ACC112 (cell line): Measurements from ENCODE around the gene SHOC2.

Experiments
- H2AFZ ChIP-seq: fragments of 200-600 bp; sonication (generic); one replicate; pipeline ENCODE4 v1.6.0; 2017; ENCODE audit warnings: antibody characterized with exemption, low read length; ENCODE audit not compliant: unreplicated experiment
- H3K27ac ChIP-seq: fragments of 200-600 bp; sonication (generic); 2 replicates; pipeline ENCODE4 v1.5.1; 2014; ENCODE audit warnings: low read depth, mild to moderate bottlenecking, antibody characterized with exemption, low read length, moderate library complexity
- H3K27me3 ChIP-seq: fragments of 200-600 bp; sonication (generic); 2 replicates; pipeline ENCODE4 v1.6.1; 2014; ENCODE audit warnings: mild to moderate bottlenecking, antibody characterized with exemption, low read length, moderate library complexity, mixed read lengths; ENCODE audit not compliant: insufficient read depth
- H3K36me3 ChIP-seq: fragments of 200-600 bp; sonication (generic); 2 replicates; pipeline ENCODE4 v1.6.1; 2016; ENCODE audit warnings: mild to moderate bottlenecking, antibody characterized with exemption, low read length, moderate library complexity, mixed read lengths; ENCODE audit not compliant: insufficient read depth
- H3K4me1 ChIP-seq: fragments of 200-600 bp; sonication (generic); one replicate; pipeline ENCODE4 v1.6.1; 2016; ENCODE audit warnings: low read length, mixed read lengths; ENCODE audit not compliant: insufficient read depth, unreplicated experiment, control insufficient read depth
- H3K4me3 ChIP-seq: fragments of 200-600 bp; sonication (generic); 2 replicates; pipeline ENCODE4 v1.5.1; 2014; ENCODE audit warnings: mild to moderate bottlenecking, low read depth, low read length
- H3K79me2 ChIP-seq: fragments of 200-600 bp; sonication (generic); one replicate; pipeline ENCODE4 v1.6.0; 2016; ENCODE audit warnings: low read length; ENCODE audit not compliant: control insufficient read depth, unreplicated experiment, insufficient read depth

Gene SHOC2

DNA sequence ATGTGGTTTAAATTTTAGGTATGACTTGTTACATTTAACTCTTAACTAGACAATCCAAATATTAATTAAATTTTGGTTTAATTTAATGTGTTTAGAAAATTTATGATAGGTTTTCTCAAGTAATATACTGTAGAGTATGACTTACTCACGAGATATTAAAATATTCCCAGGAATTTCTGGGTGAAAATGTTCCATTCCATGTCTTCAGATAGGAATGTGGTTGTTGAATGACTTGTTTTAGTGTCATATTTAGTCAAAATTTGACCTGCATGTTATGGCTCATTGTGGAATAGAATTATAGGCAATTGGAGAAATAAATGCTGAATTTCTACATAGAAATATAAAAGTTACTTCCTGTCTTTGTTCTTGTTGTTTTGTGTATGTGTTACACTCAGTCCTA is 46.7 kb downstream of the SHOC2 start:
- no peak overlapping the region for H2AFZ ChIP-seq
- H3K4me3 ChIP-seq = no peak overlapping the region

DNA sequence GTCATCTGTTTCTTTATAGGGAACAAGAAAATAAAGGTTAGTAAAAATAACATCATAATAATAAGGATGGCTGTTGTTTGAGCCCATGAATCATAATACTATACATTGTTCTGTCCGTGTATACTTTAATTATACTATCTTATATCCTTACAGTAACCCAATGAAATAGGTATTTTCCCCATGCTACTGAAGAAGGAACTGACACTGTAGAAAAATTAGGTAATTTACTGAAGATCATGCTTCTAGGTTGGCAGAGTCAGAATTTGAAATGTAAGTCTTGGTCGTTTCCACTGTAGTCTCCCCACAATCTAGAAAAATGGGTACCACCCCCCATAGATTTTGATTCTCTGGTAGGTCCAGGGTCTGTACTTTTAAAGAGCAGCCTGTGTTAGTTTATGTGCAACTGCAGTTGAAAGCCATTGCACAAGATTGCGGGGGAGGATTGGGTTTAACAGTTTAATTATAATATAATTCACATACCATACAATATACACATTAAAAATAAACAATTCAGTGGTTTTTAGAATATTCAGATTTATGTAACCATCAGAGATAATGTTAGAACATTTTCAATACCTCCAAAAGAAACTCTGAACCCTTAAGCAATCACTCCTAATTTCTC is 47.7 kb downstream of the SHOC2 start:
- Histone ChIP-seq H3K27me3 (no peaks in the 10 kb centered on the region), H3K79me2 (peaks cover 63% of the 10 kb centered on the region), H3K4me1 (peaks cover 7% of the 10 kb centered on the region), H2AFZ (no peak overlapping the region), H3K4me3 (no peak overlapping the region), H3K36me3 (no peaks in the 10 kb centered on the region; the same call in 1 of the 2 replicates), H3K27ac (no peak overlapping the region)

More for the DNA sequence above, 46.7 kb downstream of the SHOC2 start:
- H3K36me3 ChIP-seq = no peaks in the 10 kb centered on the region; the same call in 1 of the 2 replicates
- peaks cover 7% of the 10 kb centered on the region for H3K4me1 ChIP-seq
- no peaks in the 10 kb centered on the region for H3K27me3 ChIP-seq
- H3K27ac ChIP-seq = no peak overlapping the region
- H3K79me2 ChIP-seq = peaks cover 65% of the 10 kb centered on the region

DNA sequence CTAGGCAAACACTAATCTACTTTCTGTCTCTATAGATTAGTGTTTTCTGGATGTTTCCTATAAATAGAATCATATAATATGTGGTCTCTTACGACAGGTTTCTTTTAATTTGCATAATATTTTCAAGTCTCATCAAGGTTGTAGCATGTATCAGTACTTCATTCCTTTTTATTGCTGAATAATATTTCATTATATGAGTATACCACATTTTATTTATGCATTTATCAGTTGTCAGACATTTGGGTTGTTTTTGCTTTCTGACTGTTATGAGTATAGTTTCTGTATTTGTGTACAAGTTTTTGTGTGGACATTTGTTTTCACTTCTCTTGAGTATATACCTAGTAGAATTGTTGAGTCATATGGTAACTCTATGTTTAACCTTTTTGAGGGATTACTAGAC is 48.2 kb downstream of the SHOC2 start:
- no peak overlapping the region for H3K4me3 ChIP-seq
- no peaks in the 10 kb centered on the region; the same call in 1 of the 2 replicates for H3K36me3 ChIP-seq
- no peak overlapping the region for H2AFZ ChIP-seq
- H3K4me1 ChIP-seq = peaks cover 7% of the 10 kb centered on the region
- H3K27ac ChIP-seq = no peak overlapping the region
- H3K79me2 ChIP-seq = peaks cover 64% of the 10 kb centered on the region
- H3K27me3 ChIP-seq = no peaks in the 10 kb centered on the region

DNA sequence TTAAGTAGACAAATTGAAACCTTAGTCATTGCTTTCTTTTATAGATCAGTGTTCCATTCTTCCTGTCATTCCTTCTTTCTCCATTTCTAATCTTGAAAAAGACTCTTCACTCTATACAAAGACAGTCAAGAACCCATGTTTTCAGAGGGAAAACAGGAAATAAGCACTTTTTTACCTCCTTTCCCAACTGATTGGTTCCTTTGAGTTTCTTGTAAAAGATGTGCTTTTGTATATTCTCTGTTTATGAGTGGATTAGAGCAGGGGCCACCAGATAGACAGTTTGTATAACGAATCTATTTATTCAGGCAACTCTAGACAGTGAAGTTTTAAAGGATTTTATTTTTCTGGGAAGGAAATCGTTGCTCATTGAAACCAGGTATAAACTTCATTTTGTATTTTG is 49.8 kb downstream of the SHOC2 start:
- H3K79me2 ChIP-seq = peaks cover 60% of the 10 kb centered on the region

DNA sequence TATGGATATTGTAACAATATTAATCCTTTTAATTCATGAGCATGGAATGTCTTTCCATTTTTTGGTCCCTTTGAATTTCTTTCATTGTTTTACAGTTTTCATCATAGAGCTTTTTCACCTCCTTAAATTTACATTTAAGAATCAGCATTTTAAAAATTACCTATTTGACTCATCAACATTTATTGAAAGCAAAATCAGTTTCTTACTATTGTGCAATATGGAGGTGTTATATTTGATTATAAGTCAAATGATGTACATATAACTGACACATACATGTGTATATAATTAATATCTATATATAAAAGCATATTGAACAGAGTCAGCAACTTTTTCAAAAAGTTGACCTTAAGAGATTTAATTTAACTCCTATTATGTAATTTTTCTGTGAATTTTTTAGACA is 52.2 kb downstream of the SHOC2 start:
- no peak overlapping the region for H3K4me3 ChIP-seq
- no peak overlapping the region for H2AFZ ChIP-seq
- peaks cover 51% of the 10 kb centered on the region for H3K79me2 ChIP-seq
- no peaks in the 10 kb centered on the region for H3K36me3 ChIP-seq
- H3K27ac ChIP-seq = no peak overlapping the region
- no peaks in the 10 kb centered on the region for H3K27me3 ChIP-seq
- peaks cover 2% of the 10 kb centered on the region for H3K4me1 ChIP-seq

More for the DNA sequence above, 49.8 kb downstream of the SHOC2 start:
- no peaks in the 10 kb centered on the region; the same call in 1 of the 2 replicates for H3K36me3 ChIP-seq
- H2AFZ ChIP-seq = no peak overlapping the region
- no peak overlapping the region for H3K27ac ChIP-seq
- peaks cover 7% of the 10 kb centered on the region for H3K4me1 ChIP-seq
- no peak overlapping the region for H3K4me3 ChIP-seq
- no peaks in the 10 kb centered on the region for H3K27me3 ChIP-seq

DNA sequence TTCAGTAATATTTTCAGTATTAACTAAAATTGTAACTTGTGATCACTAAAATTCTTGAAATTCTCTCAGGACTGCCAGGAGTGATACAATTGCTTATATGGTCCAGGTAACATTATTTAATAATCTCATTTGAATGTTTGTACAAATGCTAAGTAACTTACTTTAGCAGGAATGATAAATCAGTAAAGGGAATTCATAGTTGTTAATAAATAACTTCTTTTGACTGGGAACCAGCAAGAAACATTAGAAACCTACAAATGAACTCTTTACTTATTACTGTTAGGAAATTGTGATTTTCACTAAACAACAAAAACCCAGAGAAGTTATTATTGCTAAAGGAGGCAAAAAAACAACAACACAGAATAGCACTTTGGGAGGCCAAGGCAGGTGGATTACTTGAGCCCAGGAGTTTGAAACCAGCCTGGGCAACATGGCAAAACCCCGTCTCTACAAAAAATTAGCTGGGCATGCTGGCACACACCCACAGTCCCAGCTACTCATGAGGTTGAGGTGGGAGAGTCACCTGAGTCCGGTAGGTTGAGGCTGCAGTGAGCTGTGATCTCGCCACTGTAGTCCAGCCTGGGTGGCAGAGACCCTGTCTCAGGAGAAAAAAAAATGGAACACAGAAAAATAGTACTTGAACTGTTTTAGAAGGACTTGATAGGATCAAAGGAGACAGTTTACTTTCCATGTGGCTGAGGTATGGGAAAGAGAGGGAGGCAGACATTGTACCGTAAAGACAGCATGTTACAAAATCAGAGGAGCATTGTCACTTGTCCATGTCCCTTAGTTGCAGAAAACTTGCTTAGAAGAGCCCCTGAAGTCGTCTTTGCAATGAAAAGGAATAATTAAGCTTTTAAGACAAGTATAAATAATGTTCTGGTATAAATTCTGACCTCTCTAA is 53.1 kb downstream of the SHOC2 start:
- H3K36me3 ChIP-seq = no peaks in the 10 kb centered on the region
- no peak overlapping the region for H3K27ac ChIP-seq
- peaks cover 52% of the 10 kb centered on the region for H3K79me2 ChIP-seq

DNA sequence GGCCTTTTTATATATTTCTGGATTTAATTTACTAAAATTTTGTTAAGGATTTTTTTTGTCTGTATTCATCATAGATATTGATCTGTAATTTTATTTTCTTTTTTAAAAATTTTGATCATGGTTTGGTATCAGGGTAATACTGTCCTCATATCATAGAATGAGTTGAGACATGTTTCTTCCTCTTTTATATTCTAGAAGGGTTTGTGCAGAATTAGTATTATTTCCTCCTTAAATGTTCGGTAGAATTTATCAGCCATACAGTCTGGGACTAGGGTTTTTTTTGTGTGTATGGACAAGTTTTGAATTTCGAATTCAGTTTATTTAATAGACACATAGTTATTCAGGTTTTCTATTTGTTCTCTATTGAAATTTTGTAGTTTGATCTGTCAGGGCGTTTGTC is 54.0 kb downstream of the SHOC2 start:
- no peaks in the 10 kb centered on the region for H3K4me1 ChIP-seq
- no peaks in the 10 kb centered on the region for H3K27me3 ChIP-seq
- no peak overlapping the region for H2AFZ ChIP-seq
- peaks cover 56% of the 10 kb centered on the region for H3K79me2 ChIP-seq
- H3K4me3 ChIP-seq = no peak overlapping the region
- no peaks in the 10 kb centered on the region for H3K36me3 ChIP-seq
- no peak overlapping the region for H3K27ac ChIP-seq

More for the DNA sequence above, 53.1 kb downstream of the SHOC2 start:
- Histone ChIP-seq H2AFZ (no peak overlapping the region), H3K27me3 (no peaks in the 10 kb centered on the region), H3K4me1 (no peaks in the 10 kb centered on the region), H3K4me3 (no peak overlapping the region)

DNA sequence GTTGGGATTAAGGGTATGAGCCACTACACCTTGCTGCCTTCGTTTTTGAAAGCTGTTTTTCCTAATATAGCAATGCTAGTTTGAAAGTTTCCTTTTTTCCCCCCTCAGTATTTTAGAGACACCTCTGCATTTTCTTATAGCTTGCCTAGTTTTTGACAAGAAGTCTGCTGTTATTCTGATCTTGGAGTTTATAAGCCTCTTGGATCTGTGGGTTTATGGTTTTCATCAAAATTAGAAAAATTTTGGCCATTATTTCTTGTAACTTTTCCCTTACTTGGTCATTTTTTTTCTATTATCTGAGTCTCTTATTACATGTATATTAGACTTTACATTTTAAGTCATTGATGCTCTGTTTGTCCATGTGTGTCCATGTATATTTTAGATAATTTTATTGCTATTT is 57.2 kb downstream of the SHOC2 start:
- Histone ChIP-seq H3K4me3 (no peak overlapping the region), H3K36me3 (peaks cover 12% of the 10 kb centered on the region; the same call in 1 of the 2 replicates), H2AFZ (no peak overlapping the region), H3K79me2 (peaks cover 63% of the 10 kb centered on the region), H3K27me3 (no peaks in the 10 kb centered on the region), H3K27ac (no peak overlapping the region), H3K4me1 (no peaks in the 10 kb centered on the region)

DNA sequence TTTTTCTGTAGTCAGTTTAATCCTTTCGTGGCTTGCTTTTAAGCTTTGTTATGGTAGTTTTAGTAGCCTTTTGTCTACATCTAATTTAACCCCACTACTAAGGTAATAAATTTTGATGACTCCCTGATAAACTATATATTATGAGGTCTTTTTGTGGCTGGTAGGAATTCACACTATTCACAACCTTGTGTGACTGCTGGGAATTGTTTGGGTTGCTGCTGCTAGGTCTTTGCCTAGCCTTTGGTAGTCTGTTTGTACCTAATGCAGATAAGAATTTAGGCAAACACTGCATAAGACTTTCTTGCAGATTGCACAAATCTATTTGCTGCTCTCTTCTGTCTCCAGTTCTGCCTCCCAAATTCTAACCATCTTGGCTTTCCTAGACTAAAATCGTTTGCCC is 58.3 kb downstream of the SHOC2 start:
- no peak overlapping the region for H2AFZ ChIP-seq
- H3K79me2 ChIP-seq = peaks cover 58% of the 10 kb centered on the region
- H3K36me3 ChIP-seq = peaks cover 12% of the 10 kb centered on the region; the same call in 1 of the 2 replicates
- H3K27ac ChIP-seq = no peak overlapping the region
- no peaks in the 10 kb centered on the region for H3K4me1 ChIP-seq
- no peak overlapping the region for H3K4me3 ChIP-seq
- H3K27me3 ChIP-seq = no peaks in the 10 kb centered on the region

DNA sequence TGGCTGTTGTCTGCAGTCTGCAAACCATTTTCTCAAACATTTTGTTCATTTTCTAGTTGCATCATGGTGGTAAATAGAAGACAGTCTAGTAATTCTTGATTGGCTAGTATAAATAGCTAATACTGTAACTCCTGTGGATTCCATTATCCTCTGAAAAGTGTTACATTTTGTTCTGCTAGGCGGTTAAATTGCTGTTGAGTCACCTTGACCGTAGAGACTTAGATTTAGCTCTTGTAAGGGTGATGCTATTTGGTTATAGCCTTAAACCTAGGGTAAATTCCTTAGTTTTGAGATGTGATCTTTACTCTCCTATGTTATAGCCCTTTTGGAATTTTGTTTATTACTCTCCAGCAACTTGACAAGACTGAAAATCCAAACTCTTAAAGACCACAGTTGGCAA is 58.8 kb downstream of the SHOC2 start:
- peaks cover 12% of the 10 kb centered on the region; the same call in 1 of the 2 replicates for H3K36me3 ChIP-seq
- H2AFZ ChIP-seq = no peak overlapping the region
- H3K27me3 ChIP-seq = no peaks in the 10 kb centered on the region
- peaks cover 57% of the 10 kb centered on the region for H3K79me2 ChIP-seq
- H3K4me3 ChIP-seq = no peak overlapping the region
- no peak overlapping the region for H3K27ac ChIP-seq
- no peaks in the 10 kb centered on the region for H3K4me1 ChIP-seq
